ENCODE results near the gene DACT1. TPM values are rescaled to one million over a fixed set of nuclear protein-coding genes. Genes with fewer than 3 reads are reported as not detected.

Gene DACT1, protein sequence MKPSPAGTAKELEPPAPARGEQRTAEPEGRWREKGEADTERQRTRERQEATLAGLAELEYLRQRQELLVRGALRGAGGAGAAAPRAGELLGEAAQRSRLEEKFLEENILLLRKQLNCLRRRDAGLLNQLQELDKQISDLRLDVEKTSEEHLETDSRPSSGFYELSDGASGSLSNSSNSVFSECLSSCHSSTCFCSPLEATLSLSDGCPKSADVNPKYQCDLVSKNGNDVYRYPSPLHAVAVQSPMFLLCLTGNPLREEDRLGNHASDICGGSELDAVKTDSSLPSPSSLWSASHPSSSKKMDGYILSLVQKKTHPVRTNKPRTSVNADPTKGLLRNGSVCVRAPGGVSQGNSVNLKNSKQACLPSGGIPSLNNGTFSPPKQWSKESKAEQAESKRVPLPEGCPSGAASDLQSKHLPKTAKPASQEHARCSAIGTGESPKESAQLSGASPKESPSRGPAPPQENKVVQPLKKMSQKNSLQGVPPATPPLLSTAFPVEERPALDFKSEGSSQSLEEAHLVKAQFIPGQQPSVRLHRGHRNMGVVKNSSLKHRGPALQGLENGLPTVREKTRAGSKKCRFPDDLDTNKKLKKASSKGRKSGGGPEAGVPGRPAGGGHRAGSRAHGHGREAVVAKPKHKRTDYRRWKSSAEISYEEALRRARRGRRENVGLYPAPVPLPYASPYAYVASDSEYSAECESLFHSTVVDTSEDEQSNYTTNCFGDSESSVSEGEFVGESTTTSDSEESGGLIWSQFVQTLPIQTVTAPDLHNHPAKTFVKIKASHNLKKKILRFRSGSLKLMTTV
- 0.15 and 0.27 TPM in 2 replicates for total RNA-seq

GRCh38 chr14:58637391-58638230 is at the start of gene DACT1:
TSS of gene DACT1 (plus strand) at chr14:58637962. CDS start at chr14:58638203, 241 bp downstream.

Other genes starting within 250 kb of the DACT1 start
- not detected in 2 replicates for gene TOMM20L, start 242.0 kb upstream of the DACT1 start, total RNA-seq
- gene TIMM9, start 210.4 kb upstream of the DACT1 start, total RNA-seq = 97.1 and 112 TPM in 2 replicates
- 28.6 and 36.5 TPM in 2 replicates for gene KIAA0586, start 210.2 kb upstream of the DACT1 start, total RNA-seq